Mesangial cell (primary cell): ENCODE measurements around the gene RNF217. TPM values are rescaled to one million over a fixed set of nuclear protein-coding genes. Genes with fewer than 3 reads are reported as not detected.

Experiments
- total RNA-seq: library from RNA; depleted of rRNA; stranded (reverse); fragments of >200 nt; gene quantifications from 2 replicates; pipeline ENCODE4 v1.2.3, GENCODE V29; 2015

Gene RNF217
- total RNA-seq = 10.6 and 23.5 TPM in 2 replicates

DNA sequence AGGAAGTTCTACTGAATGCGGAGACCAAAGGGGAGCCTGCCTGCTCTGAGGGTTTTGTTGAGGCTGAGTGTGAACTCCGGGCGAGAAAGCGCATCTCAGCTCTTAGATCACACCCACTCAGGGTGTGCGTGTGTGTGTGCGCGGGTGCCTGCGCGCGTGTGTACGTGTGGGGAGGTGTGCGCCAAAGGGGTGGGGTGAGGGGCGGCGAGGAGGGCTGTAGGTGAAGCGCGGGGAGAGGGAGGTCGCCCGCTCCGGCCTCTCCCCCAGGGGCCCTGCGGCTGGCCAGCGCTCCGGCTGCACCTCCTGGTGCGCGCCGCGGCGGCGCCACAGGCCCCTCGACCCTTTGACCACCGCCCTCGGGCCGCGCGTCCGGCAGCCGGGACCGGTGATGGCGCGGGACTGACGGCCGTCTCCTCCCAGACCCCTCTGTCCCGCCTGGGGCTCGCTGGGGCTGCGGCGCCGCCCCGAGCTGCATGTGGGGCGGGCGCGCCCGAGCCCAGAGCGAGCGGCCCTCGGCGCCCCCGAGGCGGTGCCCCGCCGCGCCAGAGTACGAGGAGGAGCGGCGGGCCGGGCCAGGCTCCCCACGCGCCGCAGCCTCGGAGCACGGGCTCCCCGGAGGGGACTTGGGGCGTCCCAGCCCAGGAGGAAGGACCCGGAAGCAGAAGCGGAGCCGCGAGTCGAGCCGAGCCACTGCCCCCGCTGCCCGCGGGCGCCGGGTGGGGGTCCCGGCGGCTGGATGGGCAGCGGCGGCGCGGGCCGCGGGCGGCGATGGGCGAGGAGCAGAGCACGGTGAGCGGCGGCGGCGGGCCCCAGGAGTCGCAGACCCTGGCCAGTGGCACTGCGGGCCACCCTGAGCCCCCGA lies at the start of gene RNF217:
RNF217 (plus strand) TSS at position 661 of the 862 bp plus-strand sequence; CDS start at position 769, 108 bp downstream.

Other genes with a start within 250 kb of the RNF217 start
- gene TPD52L1, start 191.3 kb downstream of the RNF217 start, total RNA-seq = 64.5 and 113 TPM in 2 replicates